A549 treated with AZD9567 at 1 μM for 4 hours (cell line): ENCODE data around the gene OR10G6. TPM values are rescaled to one million over a fixed set of nuclear protein-coding genes. Genes with fewer than 3 reads are reported as not detected.

Experiments used
- total RNA-seq: library from RNA; stranded (reverse); fragments of 200-300 nt; extraction: Qiagen RNA extraction; gene quantifications from 5 replicates; pipeline ENCODE4 v1.2.3, GENCODE V29; 2022; ENCODE audit not compliant: insufficient read depth

Gene OR10G6
- total RNA-seq = not detected in 5 replicates

GRCh38 chr11:123995119-123995518, at the start of gene OR10G6:
Gene OR10G6, minus strand, starts transcription at chr11:123995161. Its CDS starts 0 bp downstream, at chr11:123995161.

DNA sequence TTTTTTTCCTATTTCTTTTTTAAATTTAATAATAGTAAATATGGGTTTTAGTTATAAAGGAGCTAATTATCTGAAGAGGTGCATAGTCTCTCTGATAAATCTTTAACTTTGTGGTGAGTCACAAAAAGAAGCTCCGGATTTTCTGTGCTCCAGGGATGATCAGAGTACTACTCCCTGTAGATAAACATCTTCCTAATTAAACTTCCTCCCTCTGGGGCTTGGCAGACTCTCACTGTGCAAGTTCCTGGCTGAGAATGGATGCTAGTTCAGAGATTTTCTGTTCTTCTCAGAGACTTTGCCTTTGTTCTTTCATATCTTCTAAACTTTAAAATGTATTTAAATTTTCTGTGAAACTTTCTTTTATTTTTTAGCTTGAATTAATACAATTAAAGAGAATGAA, 46.3 kb upstream of the OR10G6 start, which contains the start of gene OR10G7:
OR10G7 (minus strand) TSS at position 72 of the 400 bp plus-strand sequence. CDS start 2,324 bp downstream, outside the sequence.

DNA sequence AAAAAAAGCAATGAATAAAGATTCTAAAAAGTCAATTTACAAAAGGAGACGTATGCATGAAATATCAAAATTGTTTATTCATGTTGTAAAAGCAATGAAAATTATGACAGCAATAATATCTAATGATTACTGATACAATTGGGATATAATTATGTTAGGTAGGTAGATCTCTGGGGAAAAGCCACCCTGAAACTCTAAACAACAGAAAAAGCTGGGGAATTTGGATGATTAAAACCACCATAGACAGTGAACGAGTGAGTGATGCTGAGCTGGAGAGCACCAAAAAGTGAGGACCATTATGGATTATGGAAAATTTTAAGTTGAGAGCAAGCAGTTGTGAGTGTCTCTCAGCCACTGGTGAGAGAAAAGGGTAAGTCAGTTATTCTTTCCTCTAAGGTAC, 31.5 kb upstream of the OR10G6 start, which contains the start of gene OR10G8:
OR10G8 (plus strand) TSS at position 301 of the 400 bp plus-strand sequence. CDS start 2,825 bp downstream, outside the sequence.

GRCh38 chr11:124012697-124013096, 17.7 kb upstream of the OR10G6 start, which contains the start of gene OR10G4:
Gene OR10G4, plus strand, starts transcription at chr11:124012997. Its CDS starts 2,578 bp downstream, at chr11:124015575.

GRCh38 chr11:123977731-123978347, 17.1 kb downstream of the OR10G6 start, which contains the start of gene OR10S1:
Gene OR10S1, minus strand, starts transcription at chr11:123977781. Its CDS starts 117 bp downstream, at chr11:123977664.

Other genes with a start within 250 kb of the OR10G6 start
- not detected in 5 replicates for gene OR6X1, start 240.6 kb downstream of the OR10G6 start, total RNA-seq
- not detected in 5 replicates for gene OR6M1, start 188.8 kb downstream of the OR10G6 start, total RNA-seq
- not detected in 5 replicates for gene TMEM225, start 109.5 kb downstream of the OR10G6 start, total RNA-seq
- gene OR8D4, start 93.0 kb downstream of the OR10G6 start, total RNA-seq = not detected in 5 replicates
- not detected in 5 replicates for gene OR4D5, start 55.5 kb downstream of the OR10G6 start, total RNA-seq
- not detected in 5 replicates for gene OR6T1, start 51.3 kb downstream of the OR10G6 start, total RNA-seq
- not detected in 5 replicates for gene OR10S1, start 17.4 kb downstream of the OR10G6 start, total RNA-seq
- not detected in 5 replicates for gene OR10G4, start 17.8 kb upstream of the OR10G6 start, total RNA-seq
- gene OR10G9, start 27.9 kb upstream of the OR10G6 start, total RNA-seq = not detected in 5 replicates
- not detected in 5 replicates for gene OR10G8, start 31.6 kb upstream of the OR10G6 start, total RNA-seq
- not detected in 5 replicates for gene OR10G7, start 46.2 kb upstream of the OR10G6 start, total RNA-seq
- gene VWA5A, start 120.3 kb upstream of the OR10G6 start, total RNA-seq = 0.20 to 0.25 TPM (median 0.23 TPM) in 4 of 5 replicates, not detected in the other
- gene OR10D3, start 188.2 kb upstream of the OR10G6 start, total RNA-seq = not detected in 5 replicates
- not detected in 5 replicates for gene OR8G1, start 245.9 kb upstream of the OR10G6 start, total RNA-seq